ENCODE data around the gene SH3PXD2A. TPM values are rescaled to one million over a fixed set of nuclear protein-coding genes. Genes with fewer than 3 reads are reported as not detected.

The SH3PXD2A gene
- total and polyA plus RNA-seq, 2 of the 4 experiments (the other 2 are of a cell fraction) = 6.3 to 23.0 TPM

- Histone ChIP-seq H2AK9ac (replicated peaks; ENCODE audit: low read depth, low read length, poor library complexity) (peak overlapping the region; percentile 47), H3K23ac (ENCODE audit: low read depth, low read length) (no peak overlapping the region), H3K4me3 (ENCODE audit: insufficient read depth, low read depth, low read length) (no peak overlapping the region), H4K8ac (ENCODE audit: low read depth in 2 of 2, low read length in 2 of 2) (no peak overlapping the region), H3K18ac (ENCODE audit: low read depth, low read length) (no peak overlapping the region), H3K9me3 (ENCODE audit: control insufficient read depth, insufficient read depth, low read length) (no peaks in the 10 kb centered on the region), H2BK120ac (ENCODE audit: low read depth, low read length) (no peak overlapping the region), H3K79me1 (ENCODE audit: low read depth in 1 of 2, low read length in 2 of 2) (peaks cover 7 to 19% of the 10 kb centered on the region in 2 experiments; a peak in 2 of 4 replicates), H3K14ac (replicated peaks; ENCODE audit: low read depth, low read length) (no peak overlapping the region), H2AK5ac (ENCODE audit: low read depth, low read length) (no peak overlapping the region), H2AFZ (replicated peaks; ENCODE audit: low read length, poor library complexity) (no peak overlapping the region), H2BK20ac (ENCODE audit: low read depth, low read length) (no peak overlapping the region), H3K27me3 (ENCODE audit: control insufficient read depth, insufficient read depth, low read length) (no peaks in the 10 kb centered on the region; the same call in 1 of the 2 replicates), H4K20me1 (ENCODE audit: insufficient read depth, low read length) (no peaks in the 10 kb centered on the region), H3K36me3 (ENCODE audit: control insufficient read depth, insufficient read depth, low read length) (no peaks in the 10 kb centered on the region), H3K4me1 (ENCODE audit: control insufficient read depth, insufficient read depth, low read length) (peaks cover 16% of the 10 kb centered on the region), H3K9ac (ENCODE audit: low read depth, low read length) (no peak overlapping the region), H4K5ac (ENCODE audit: low read depth, low read length) (no peak overlapping the region), H3K4me2 (ENCODE audit: low read depth, low read length) (no peak overlapping the region), H3K56ac (ENCODE audit: extremely low read depth, insufficient read depth, low read length) (no peak overlapping the region), H3K4ac (ENCODE audit: low read depth, low read length) (no peak overlapping the region), H2BK5ac (ENCODE audit: low read depth, low read length, poor library complexity, severe bottlenecking) (no peak overlapping the region), H2BK15ac (ENCODE audit: low read depth, low read length) (no peak overlapping the region), H3K9me1 (ENCODE audit: insufficient read depth, low read length) (peaks cover 8% of the 10 kb centered on the region; the same call in 1 of the 2 replicates), H3K27ac (ENCODE audit: insufficient read depth, low read length) (no peak overlapping the region), H4K91ac (ENCODE audit: insufficient read depth, low read depth, low read length) (no peak overlapping the region)
- no peak for ATAC-seq (ENCODE audit: low read depth)
- POLR2A ChIA-PET (ENCODE audit: unreplicated experiment) = no interaction called here
- WGBS, 2 experiments (ENCODE audit: extremely low coverage in 2 of 2, insufficient read length in 1 of 2) = no CpG with 5 or more reads among the region's 4 CpGs
- no peak for DNase-seq
- intact Hi-C loops (cut with micrococcal nuclease) (no loop called here), dilution Hi-C loops (cut with HindIII; ENCODE audit: low sequenced_read_pairs, unreplicated experiment) (no loop called here), in situ Hi-C loops (cut with MboI; ENCODE audit: low sequenced_read_pairs) (no loop called here)
- BruUV-seq (replicated peaks) = no TSS peak
- TF ChIP-seq NFE2L2 (IDR thresholded peaks at IDR 0.05; ENCODE audit: low read depth, low read length) (no peak), CHD1 (IDR thresholded peaks at IDR 0.05; ENCODE audit: low read depth, low read length) (no peak), MAZ (IDR thresholded peaks at IDR 0.05; ENCODE audit: borderline replicate concordance, low read depth, low read length) (no peak)
- CTCF ChIA-PET = interaction anchor here (1.4 kb wide), 1 partner anchor 197 kb away, joined by 4 read pairs; no protein-coding TSS in a partner anchor
Measured at GRCh38 chr10:103691267-103691666, 164.1 kb downstream of the SH3PXD2A start.
